ENCODE results near the gene AGAP1. TPM values are rescaled to one million over a fixed set of nuclear protein-coding genes. Genes with fewer than 3 reads are reported as not detected.

The AGAP1 gene
- total RNA-seq, 1 donor from 2014 or later = 43.8 TPM

- H3K27me3 Mint-ChIP-seq (ENCODE audit: unreplicated experiment) = no peaks in the 10 kb centered on the region
- no peaks in the 10 kb centered on the region for H3K9me3 Mint-ChIP-seq (ENCODE audit: unreplicated experiment)
- peaks cover 23% of the 10 kb centered on the region for H3K4me1 Mint-ChIP-seq (ENCODE audit: unreplicated experiment)
- peaks cover 2% of the 10 kb centered on the region for H3K36me3 Mint-ChIP-seq (ENCODE audit: unreplicated experiment)
- no peak for DNase-seq (ENCODE audit: extremely low spot score, unreplicated experiment)
- no peak overlapping the region for H3K4me3 Mint-ChIP-seq (ENCODE audit: unreplicated experiment)
- no peak overlapping the region for H3K27ac Mint-ChIP-seq (ENCODE audit: unreplicated experiment)
- TF ChIP-seq CTCF (IDR thresholded peaks at IDR 0.05) = no peak
These were observed 665.9 kb downstream of the AGAP1 start for GRCh38 chr2:236159778-236160170.

DNA sequence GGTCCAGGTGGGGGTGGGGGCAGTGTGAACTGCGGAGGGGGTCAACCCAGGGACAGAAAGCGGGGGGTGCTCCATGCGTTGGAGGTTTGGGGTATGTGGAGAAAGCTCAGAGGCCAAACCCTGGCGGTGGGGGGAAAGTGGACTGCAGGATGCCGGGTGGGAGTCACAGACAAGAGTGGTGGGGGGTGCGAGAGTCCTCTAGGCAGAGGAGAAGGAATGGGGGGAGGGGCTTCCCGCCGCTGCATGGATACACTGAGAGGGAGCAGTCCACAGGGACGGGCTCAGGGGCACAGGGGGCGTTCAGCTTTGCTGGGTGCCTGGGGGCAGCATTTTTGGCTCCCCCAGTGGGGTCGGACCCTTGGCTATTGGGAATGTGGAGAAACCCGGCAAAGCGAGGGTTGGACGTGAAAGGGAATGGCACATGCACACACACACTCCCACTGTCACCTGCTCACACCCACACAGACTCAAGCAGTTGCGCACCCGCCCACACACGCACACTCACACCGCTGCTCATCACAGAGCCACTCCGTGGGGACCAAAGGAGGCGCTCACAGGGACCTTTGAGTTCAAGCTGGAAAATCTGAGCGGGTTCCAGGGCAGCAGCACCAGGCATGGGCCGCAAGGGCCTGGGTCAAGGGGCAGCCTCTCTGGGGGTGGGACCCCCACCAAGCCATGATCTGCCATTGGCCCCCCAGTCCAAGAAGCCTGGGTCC lies 666.7 kb downstream of the AGAP1 start:
- Mint-ChIP-seq H3K27me3 (ENCODE audit: unreplicated experiment) (no peaks in the 10 kb centered on the region), H3K9me3 (ENCODE audit: unreplicated experiment) (no peaks in the 10 kb centered on the region), H3K27ac (ENCODE audit: unreplicated experiment) (no peak overlapping the region), H3K4me1 (ENCODE audit: unreplicated experiment) (peaks cover 30% of the 10 kb centered on the region), H3K36me3 (ENCODE audit: unreplicated experiment) (peaks cover 10% of the 10 kb centered on the region), H3K4me3 (ENCODE audit: unreplicated experiment) (no peak overlapping the region)
- TF ChIP-seq CTCF (IDR thresholded peaks at IDR 0.05) = no peak
- DNase-seq (ENCODE audit: extremely low spot score, unreplicated experiment) = no peak

DNA sequence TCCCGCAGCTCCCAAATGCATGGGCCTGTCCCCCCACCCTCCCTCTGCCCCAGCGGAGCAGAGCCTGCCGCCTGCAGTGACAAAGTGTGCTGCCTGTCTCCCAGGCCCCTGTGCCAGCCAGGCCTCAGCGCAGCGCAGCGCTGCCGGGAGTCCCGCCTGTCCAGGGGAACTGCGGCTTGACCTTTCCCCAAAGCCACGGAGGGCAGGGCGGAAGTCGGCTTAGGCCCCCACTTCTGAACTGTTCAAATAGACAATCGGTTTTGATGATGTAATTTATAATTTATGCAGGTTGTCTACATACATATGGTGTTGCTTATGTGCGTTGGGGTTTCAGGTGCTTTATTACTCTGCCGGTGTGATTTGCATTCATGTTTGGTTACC lies 667.2 kb downstream of the AGAP1 start:
- H3K36me3 Mint-ChIP-seq (ENCODE audit: unreplicated experiment) = peaks cover 15% of the 10 kb centered on the region
- DNase-seq (ENCODE audit: extremely low spot score, unreplicated experiment) = no peak
- no peaks in the 10 kb centered on the region for H3K27me3 Mint-ChIP-seq (ENCODE audit: unreplicated experiment)
- no peak overlapping the region for H3K27ac Mint-ChIP-seq (ENCODE audit: unreplicated experiment)
- H3K9me3 Mint-ChIP-seq (ENCODE audit: unreplicated experiment) = no peaks in the 10 kb centered on the region
- H3K4me3 Mint-ChIP-seq (ENCODE audit: unreplicated experiment) = no peak overlapping the region
- no peak for TF ChIP-seq CTCF (IDR thresholded peaks at IDR 0.05)
- peaks cover 36% of the 10 kb centered on the region for H3K4me1 Mint-ChIP-seq (ENCODE audit: unreplicated experiment)

GRCh38 chr2:236161531-236161930 lies 667.7 kb downstream of the AGAP1 start:
- DNase-seq (ENCODE audit: extremely low spot score, unreplicated experiment) = no peak
- H3K4me3 Mint-ChIP-seq (ENCODE audit: unreplicated experiment) = no peak overlapping the region
- no peaks in the 10 kb centered on the region for H3K27me3 Mint-ChIP-seq (ENCODE audit: unreplicated experiment)
- no peak overlapping the region for H3K27ac Mint-ChIP-seq (ENCODE audit: unreplicated experiment)
- H3K4me1 Mint-ChIP-seq (ENCODE audit: unreplicated experiment) = peaks cover 38% of the 10 kb centered on the region
- peaks cover 19% of the 10 kb centered on the region for H3K36me3 Mint-ChIP-seq (ENCODE audit: unreplicated experiment)
- TF ChIP-seq CTCF (IDR thresholded peaks at IDR 0.05) = no peak
- no peaks in the 10 kb centered on the region for H3K9me3 Mint-ChIP-seq (ENCODE audit: unreplicated experiment)

- no peak for TF ChIP-seq CTCF (IDR thresholded peaks at IDR 0.05)
- Mint-ChIP-seq H3K27me3 (ENCODE audit: unreplicated experiment) (no peaks in the 10 kb centered on the region), H3K36me3 (ENCODE audit: unreplicated experiment) (peaks cover 19% of the 10 kb centered on the region), H3K4me1 (ENCODE audit: unreplicated experiment) (peaks cover 38% of the 10 kb centered on the region), H3K4me3 (ENCODE audit: unreplicated experiment) (peak overlapping the region; percentile 52), H3K27ac (ENCODE audit: unreplicated experiment) (peak overlapping the region; percentile 66), H3K9me3 (ENCODE audit: unreplicated experiment) (no peaks in the 10 kb centered on the region)
- no peak for DNase-seq (ENCODE audit: extremely low spot score, unreplicated experiment)
These were observed 668.4 kb downstream of the AGAP1 start for GRCh38 chr2:236162031-236162845.

Data from osteocyte (in vitro differentiated cells).